GM12878 (cell line): Measurements from ENCODE around the gene RASGRF2. TPM values are rescaled to one million over a fixed set of nuclear protein-coding genes. Genes with fewer than 3 reads are reported as not detected.

Experiments used
- ATAC-seq: fragments of 200-7000 bp; cut with Tn5 transposase; 3 replicates; pipeline ENCODE4 v1.9.1; 2020; ENCODE audit warnings: mild to moderate bottlenecking, moderate library complexity
- BruUV-seq: library from RNA; stranded (reverse); fragments of 400-500 nt; replicated peaks from 2 replicates; lab custom pipeline; 2021; lab: Mats Ljungman, UMichigan
- CTCF ChIA-PET: fragments of 300-600 bp; sonication (Branson Sonifier 250); formaldehyde crosslinking; extraction: SDS; loops from one replicate; lab custom pipeline; 2021; ENCODE audit warnings: inconsistent platforms; lab: Yijun Ruan, JAX
- POLR2A ChIA-PET: fragments of 350-600 bp; formaldehyde crosslinking; extraction: SDS; loops from one replicate; lab custom pipeline; 2021; ENCODE audit warnings: inconsistent platforms; lab: Charles Lee
- RAD21 ChIA-PET: fragments of 300-600 bp; sonication (Branson Sonifier 250); formaldehyde crosslinking; loops from one replicate; lab custom pipeline; 2023; ENCODE audit warnings: antibody characterized with exemption; ENCODE audit not compliant: unreplicated experiment; lab: Charles Lee
- SMC1A ChIA-PET: fragments of 300-600 bp; sonication (Branson Sonifier 250); formaldehyde crosslinking; loops from one replicate; lab custom pipeline; 2023; ENCODE audit not compliant: unreplicated experiment, uncharacterized antibody; lab: Charles Lee
- DNase-seq: peaks from one replicate; pipeline ENCODE4 v3.0.0-alpha.2; 2011; ENCODE audit warnings: low read depth, low spot score
- FAIRE-seq: peaks from 3 replicates; lab custom pipeline; 2011; peaks lifted over from hg19 to GRCh38; lab: Jason Lieb, UNC
- H2AFZ ChIP-seq: 2 replicates; pipeline ENCODE4 v1.6.0; 2011; ENCODE audit warnings: low read depth, low read length, control low read depth; ENCODE audit not compliant: control insufficient read depth
- H3K27ac ChIP-seq: 2 replicates; pipeline ENCODE4 v1.5.1; 2011; ENCODE audit warnings: control low read depth; ENCODE audit not compliant: control insufficient read depth, insufficient read depth
- H3K27me3 ChIP-seq, 2 experiments: replicated peaks in 1 of 2; 2 replicates each; pipeline versions ENCODE4 v1.6.0 to v1.6.1; 2011; ENCODE audit warnings: low read length in 1 of 2; ENCODE audit not compliant: control insufficient read depth in 2 of 2, insufficient read depth in 2 of 2
- H3K36me3 ChIP-seq, 2 experiments: 2 replicates each; pipeline ENCODE4 v1.5.1; 2011; ENCODE audit warnings: low read length in 1 of 2; ENCODE audit not compliant: control insufficient read depth in 2 of 2, insufficient read depth in 2 of 2
- H3K4me1 ChIP-seq: 2 replicates; pipeline ENCODE4 v1.6.1; 2011; ENCODE audit warnings: mild to moderate bottlenecking, low read length, moderate library complexity, mixed read lengths; ENCODE audit not compliant: control insufficient read depth, insufficient read depth
- H3K4me2 ChIP-seq: 2 replicates; pipeline ENCODE4 v1.6.0; 2011; ENCODE audit warnings: control low read depth; ENCODE audit not compliant: control insufficient read depth, insufficient read depth
- H3K4me3 ChIP-seq: fragments of 200-600 bp; sonication (generic); 2 replicates; pipeline ENCODE4 v1.5.1; 2016
- H3K79me2 ChIP-seq: 2 replicates; pipeline ENCODE4 v1.6.0; 2011; ENCODE audit warnings: low read length; ENCODE audit not compliant: control insufficient read depth, insufficient read depth
- H3K9ac ChIP-seq: 2 replicates; pipeline ENCODE4 v1.8.0; 2011; ENCODE audit warnings: low read length, control low read depth, mixed read lengths; ENCODE audit not compliant: control insufficient read depth, insufficient read depth
- H3K9me3 ChIP-seq: replicated peaks from 3 replicates; pipeline ENCODE4 v1.5.1; 2011; ENCODE audit warnings: mild to moderate bottlenecking, low read length; ENCODE audit not compliant: control insufficient read depth, insufficient read depth
- H4K20me1 ChIP-seq: 2 replicates; pipeline ENCODE4 v1.6.0; 2011; ENCODE audit not compliant: control insufficient read depth, insufficient read depth
- CBX5 ChIP-seq: sonication (generic); IDR thresholded peaks from 2 replicates; pipeline ENCODE4 v1.6.1; 2016; ENCODE audit warnings: low read depth, moderate library complexity, mild to moderate bottlenecking, inconsistent platforms
- CHD1 ChIP-seq: IDR thresholded peaks from 2 replicates; pipeline ENCODE4 v1.6.1; 2012; ENCODE audit warnings: low read depth, low read length, improper control_type of control experiment
- CHD2 ChIP-seq: IDR thresholded peaks from 2 replicates; pipeline ENCODE4 v1.6.1; 2011; ENCODE audit warnings: low read depth, low read length, improper control_type of control experiment, borderline replicate concordance
- CHD4 ChIP-seq: fragments of 200-600 bp; sonication (generic); IDR thresholded peaks from 2 replicates; pipeline ENCODE4 v1.6.1; 2016; ENCODE audit warnings: mild to moderate bottlenecking
- ESRRA ChIP-seq: IDR thresholded peaks from 2 replicates; pipeline ENCODE4 v1.6.1; 2012; ENCODE audit warnings: mild to moderate bottlenecking, low read length, improper control_type of control experiment
- MEF2B ChIP-seq: fragments of 450-650 bp; IDR thresholded peaks from 2 replicates; pipeline ENCODE4 v1.6.1; 2018; ENCODE audit warnings: mild to moderate bottlenecking, moderate library complexity; ENCODE audit not compliant: partially characterized antibody, poor library complexity, severe bottlenecking
- PAX8 ChIP-seq: fragments of 450-650 bp; IDR thresholded peaks from 2 replicates; pipeline ENCODE4 v1.6.1; 2017; ENCODE audit warnings: mild to moderate bottlenecking, moderate library complexity
- PBX3 ChIP-seq: IDR thresholded peaks from 2 replicates; pipeline ENCODE4 v1.6.1; 2011; ENCODE audit warnings: mild to moderate bottlenecking, low read depth, low read length, moderate library complexity; ENCODE audit not compliant: insufficient replicate concordance
- RAD51 ChIP-seq: fragments of 450-650 bp; IDR thresholded peaks from 2 replicates; pipeline ENCODE4 v1.6.1; 2016; ENCODE audit warnings: moderate library complexity, mild to moderate bottlenecking, inconsistent platforms
- SRF ChIP-seq, 2 experiments: IDR thresholded peaks; 2 replicates each; pipeline ENCODE4 v1.6.1; 2011; ENCODE audit warnings: low read depth in 2 of 2, low read length in 2 of 2, mild to moderate bottlenecking in 1 of 2, moderate library complexity in 1 of 2
- TAF1 ChIP-seq: IDR thresholded peaks from 2 replicates; pipeline ENCODE4 v1.6.1; 2011; ENCODE audit warnings: mild to moderate bottlenecking, low read depth, low read length, borderline replicate concordance
- TCF3 ChIP-seq: IDR thresholded peaks from 2 replicates; pipeline ENCODE4 v1.6.1; 2012; ENCODE audit warnings: low read depth, mild to moderate bottlenecking, low read length, borderline replicate concordance; ENCODE audit not compliant: insufficient read depth
- TCF7 ChIP-seq: IDR thresholded peaks from 2 replicates; pipeline ENCODE4 v1.6.1; 2014; ENCODE audit warnings: antibody characterized with exemption, borderline replicate concordance
- ZBTB33 ChIP-seq: fragments of 450-650 bp; IDR thresholded peaks from 2 replicates; pipeline ENCODE4 v1.6.1; 2017; ENCODE audit warnings: mild to moderate bottlenecking
- ZBTB4 ChIP-seq: fragments of 450-650 bp; formaldehyde crosslinking; IDR thresholded peaks from 2 replicates; pipeline ENCODE4 v1.4.0; 2022; ENCODE audit warnings: mild to moderate bottlenecking, moderate library complexity
- ZNF622 ChIP-seq: fragments of 450-650 bp; IDR thresholded peaks from 2 replicates; pipeline ENCODE4 v1.6.1; 2017; ENCODE audit warnings: mild to moderate bottlenecking, inconsistent platforms
- ZZZ3 ChIP-seq: IDR thresholded peaks from 2 replicates; pipeline ENCODE4 v1.6.1; 2011; ENCODE audit warnings: low read depth; ENCODE audit not compliant: control insufficient read depth, insufficient read length
- WGBS: methylation state at CpG from one replicate; pipeline ENCODE4 v1.1.6; 2016; ENCODE audit warnings: low lambda C conversion rate; ENCODE audit not compliant: insufficient replicate concordance, insufficient coverage; ENCODE audit errors: missing lambda C conversion rate; 5-methylcytosine and 5-hydroxymethylcytosine counted together
- in situ Hi-C: fragments of 300-500 bp; cut with MboI; formaldehyde crosslinking; loops from 9 replicates; pipeline ENCODE4 v1.14.3; 2018; ENCODE audit warnings: mixed read lengths
- intact Hi-C: fragments of 100-400 bp; cut with micrococcal nuclease; formaldehyde crosslinking; loops from one replicate; pipeline ENCODE4 v1.14.2; 2022; ENCODE audit not compliant: unreplicated experiment
- polyA plus RNA-seq, 11 experiments: library from polyadenylated mRNA; depleted of rRNA in 4 of 11; unstranded in 6 of 11; stranded (reverse) in 5 of 11; fragments of >200 nt; fragmentation: Nextera tagmentation in 4 of 11; fragmentation: Illumina TruSeq in 1 of 11; extraction: Ambion mirVana in 4 of 11; extraction: Trizol in 1 of 11; gene quantifications; 1 replicate in 1 of 11; 2 replicates in 10 of 11; pipeline versions ENCODE4 v1.2.1 to v1.2.3, GENCODE V29; 2011 to 2016; ENCODE audit warnings: inconsistent platforms in 2 of 11, missing spikeins in 2 of 11, low read depth in 1 of 11
- total RNA-seq, 4 experiments: library from RNA; depleted of rRNA in 3 of 4; stranded (reverse); fragments of >200 nt in 3 of 4; fragmentation: Illumina TruSeq in 1 of 4; extraction: Trizol in 1 of 4; gene quantifications; 2 replicates each; pipeline versions ENCODE4 v1.2.1 to v1.2.3, GENCODE V29; 2013 to 2021

The RASGRF2 gene
- total and polyA plus RNA-seq, 10 of the 15 experiments (the other 5 are each of a cell fraction or from before 2014, with no cell fraction given): 0.05 to 0.24 (median 0.07) TPM

GRCh38 chr5:81254886-81255559 lies 294.9 kb downstream of the RASGRF2 start:
- no peak for ATAC-seq
- ChIA-PET RAD21 (no interaction called here), POLR2A (interaction anchor here (0.6 to 0.7 kb wide), 2 partner anchors 13 to 1113 kb away, joined by 3 to 4 read pairs; no protein-coding TSS in a partner anchor), SMC1A (no interaction called here), CTCF (no interaction called here)
- H2AFZ ChIP-seq: no peak overlapping the region
- 87% methylated on average over 21 of the region's 21 CpGs for WGBS
- H3K79me2 ChIP-seq: no peaks in the 10 kb centered on the region
- TF ChIP-seq ZNF622 (no peak), ZZZ3 (no peak), PAX8 (no peak), TCF3 (no peak), ESRRA (no peak), CHD4 (no peak), RAD51 (no peak), CHD2 (no peak), TAF1 (no peak), ZBTB33 (no peak), MEF2B (no peak), SRF (IDR thresholded peaks at IDR 0.05; ENCODE audit: low read depth in 2 of 2, low read length in 2 of 2) (no peak), TCF7 (no peak), CBX5 (no peak), PBX3 (no peak), ZBTB4 (CRISPR knock-in tag) (no peak), CHD1 (no peak)
- DNase-seq: no peak
- no peak overlapping the region for H3K4me2 ChIP-seq
- FAIRE-seq: no peak
- H3K4me1 ChIP-seq: no peaks in the 10 kb centered on the region
- H3K4me3 ChIP-seq: no peak overlapping the region
- no peaks in the 10 kb centered on the region for H3K27me3 ChIP-seq
- in situ Hi-C loops: no loop called here
- no peaks in the 10 kb centered on the region for H4K20me1 ChIP-seq
- intact Hi-C loops: no loop called here
- no peaks in the 10 kb centered on the region for H3K9me3 ChIP-seq
- H3K36me3 ChIP-seq: no peaks in the 10 kb centered on the region
- no peak overlapping the region for H3K27ac ChIP-seq
- no peak overlapping the region for H3K9ac ChIP-seq
- BruUV-seq: no TSS peak
